Endothelial cell of umbilical vein (primary cell): Measurements from ENCODE around the gene FAM114A1.

ENCODE experiments used
- EZH2 ChIP-seq: IDR thresholded peaks from 2 replicates; pipeline ENCODE4 v1.6.1; 2012; ENCODE audit warnings: borderline replicate concordance, low read depth, mild to moderate bottlenecking, moderate library complexity, low read length, inconsistent platforms; ENCODE audit not compliant: severe bottlenecking
- FOS ChIP-seq: IDR thresholded peaks from 2 replicates; pipeline ENCODE4 v1.6.1; 2011; ENCODE audit warnings: mild to moderate bottlenecking, low read length, moderate library complexity, borderline replicate concordance; ENCODE audit not compliant: insufficient read depth
- GATA2 ChIP-seq: IDR thresholded peaks from 2 replicates; pipeline ENCODE4 v1.7.0; 2011; ENCODE audit warnings: low read depth, mild to moderate bottlenecking, moderate library complexity, mixed read lengths, low read length; ENCODE audit not compliant: insufficient read length, insufficient read depth
- JUN ChIP-seq: IDR thresholded peaks from 2 replicates; pipeline ENCODE4 v1.6.1; 2011; ENCODE audit warnings: borderline replicate concordance, low read depth; ENCODE audit not compliant: insufficient read length, insufficient read depth
- MYC ChIP-seq: IDR thresholded peaks from one replicate; pipeline ENCODE4 v1.6.1; 2011; ENCODE audit warnings: mild to moderate bottlenecking, low read depth, low read length
- POLR2A ChIP-seq: IDR thresholded peaks from 2 replicates; pipeline ENCODE4 v1.6.1; 2012; ENCODE audit warnings: low read depth, mild to moderate bottlenecking, control low read depth, low read length
- POLR2AphosphoS5 ChIP-seq: IDR thresholded peaks from 2 replicates; pipeline ENCODE4 v1.6.1; 2012; ENCODE audit warnings: low read depth, mild to moderate bottlenecking, control low read depth, low read length, moderate library complexity; ENCODE audit not compliant: insufficient read depth
- TF ChIP-seq, protein P1 (sequence below), 2 donors: IDR thresholded peaks; 1 replicate in 1 of 2; 2 replicates in 1 of 2; pipeline ENCODE4 v1.5.1; 2011; ENCODE audit warnings: low read length in 2 of 2, mild to moderate bottlenecking in 2 of 2, moderate library complexity in 2 of 2, control low read depth in 1 of 2, inconsistent platforms in 1 of 2, low read depth in 1 of 2; ENCODE audit not compliant: insufficient read depth in 1 of 2; ENCODE audit errors: extremely low read depth in 1 of 2
- TF ChIP-seq, protein P2 (sequence below): IDR thresholded peaks from 2 replicates; pipeline ENCODE4 v1.6.1; 2011; ENCODE audit not compliant: insufficient read depth, insufficient read length

DNA sequence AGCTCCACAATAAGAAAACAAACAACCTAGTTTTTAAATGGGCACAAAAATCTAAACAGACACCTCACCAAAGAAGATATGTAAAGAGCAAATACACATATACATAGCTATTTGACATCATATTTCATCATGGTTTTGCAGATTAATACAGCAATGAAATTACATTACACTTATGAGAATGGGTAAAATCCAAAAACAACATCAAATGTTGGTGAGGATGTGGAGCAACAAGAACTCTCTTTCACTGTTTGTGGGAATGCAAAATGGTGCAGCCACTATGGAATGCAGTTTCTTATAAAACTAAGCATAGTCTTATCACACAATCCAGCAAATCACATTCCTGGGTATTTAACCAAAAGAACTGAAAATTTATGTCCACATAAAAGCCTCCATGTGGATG, 36.0 kb upstream of the FAM114A1 start:
- TF ChIP-seq EZH2 (no peak), POLR2AphosphoS5 (no peak), JUN (no peak), POLR2A (no peak), GATA2 (no peak), MYC (no peak), FOS (no peak)
- TF ChIP-seq, protein P1, sequence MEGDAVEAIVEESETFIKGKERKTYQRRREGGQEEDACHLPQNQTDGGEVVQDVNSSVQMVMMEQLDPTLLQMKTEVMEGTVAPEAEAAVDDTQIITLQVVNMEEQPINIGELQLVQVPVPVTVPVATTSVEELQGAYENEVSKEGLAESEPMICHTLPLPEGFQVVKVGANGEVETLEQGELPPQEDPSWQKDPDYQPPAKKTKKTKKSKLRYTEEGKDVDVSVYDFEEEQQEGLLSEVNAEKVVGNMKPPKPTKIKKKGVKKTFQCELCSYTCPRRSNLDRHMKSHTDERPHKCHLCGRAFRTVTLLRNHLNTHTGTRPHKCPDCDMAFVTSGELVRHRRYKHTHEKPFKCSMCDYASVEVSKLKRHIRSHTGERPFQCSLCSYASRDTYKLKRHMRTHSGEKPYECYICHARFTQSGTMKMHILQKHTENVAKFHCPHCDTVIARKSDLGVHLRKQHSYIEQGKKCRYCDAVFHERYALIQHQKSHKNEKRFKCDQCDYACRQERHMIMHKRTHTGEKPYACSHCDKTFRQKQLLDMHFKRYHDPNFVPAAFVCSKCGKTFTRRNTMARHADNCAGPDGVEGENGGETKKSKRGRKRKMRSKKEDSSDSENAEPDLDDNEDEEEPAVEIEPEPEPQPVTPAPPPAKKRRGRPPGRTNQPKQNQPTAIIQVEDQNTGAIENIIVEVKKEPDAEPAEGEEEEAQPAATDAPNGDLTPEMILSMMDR (IDR thresholded peaks at IDR 0.05; ENCODE audit: extremely low read depth in 1 of 2, insufficient read depth in 1 of 2, low read depth in 1 of 2, low read length in 2 of 2) = no peak
- TF ChIP-seq, protein P2, sequence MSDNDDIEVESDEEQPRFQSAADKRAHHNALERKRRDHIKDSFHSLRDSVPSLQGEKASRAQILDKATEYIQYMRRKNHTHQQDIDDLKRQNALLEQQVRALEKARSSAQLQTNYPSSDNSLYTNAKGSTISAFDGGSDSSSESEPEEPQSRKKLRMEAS = no peak
